Neural cell (in vitro differentiated cells): Measurements from ENCODE around the gene CCNK. TPM values are rescaled to one million over a fixed set of nuclear protein-coding genes. Genes with fewer than 3 reads are reported as not detected.

Experiments used
- H2AFZ ChIP-seq: fragments of 200-600, 300-800 bp; sonication (generic), shearing (Covaris generic); 2 replicates; pipeline ENCODE4 v1.6.0; 2014; ENCODE audit warnings: low read depth, mild to moderate bottlenecking, antibody characterized with exemption, low read length, moderate library complexity
- H3F3A ChIP-seq: fragments of 200-600 bp; shearing (Covaris generic); 2 replicates; pipeline ENCODE4 v1.6.1; 2016; ENCODE audit warnings: mild to moderate bottlenecking, moderate library complexity, mixed read lengths, antibody characterized with exemption, low read length; ENCODE audit not compliant: insufficient read depth, poor library complexity, severe bottlenecking
- H3K27ac ChIP-seq: fragments of 200-600, 300-800 bp; sonication (generic), shearing (Covaris generic); 2 replicates; pipeline ENCODE4 v1.5.1; 2014; ENCODE audit warnings: mild to moderate bottlenecking, low read length, moderate library complexity
- H3K27me3 ChIP-seq: fragments of 300-800, 200-600 bp; sonication (generic), shearing (Covaris generic); 2 replicates; pipeline ENCODE4 v1.6.0; 2014; ENCODE audit warnings: mild to moderate bottlenecking, low read depth, low read length, moderate library complexity; ENCODE audit not compliant: insufficient read depth
- H3K36me3 ChIP-seq: fragments of 300-800, 200-600 bp; sonication (generic), shearing (Covaris generic); 2 replicates; pipeline ENCODE4 v1.5.1; 2014; ENCODE audit warnings: mild to moderate bottlenecking, antibody characterized with exemption, low read length, moderate library complexity; ENCODE audit not compliant: insufficient read depth
- H3K4me2 ChIP-seq: fragments of 300-800, 200-600 bp; sonication (generic), shearing (Covaris generic); 2 replicates; pipeline ENCODE4 v1.6.0; 2014; ENCODE audit warnings: mild to moderate bottlenecking, low read length
- H3K4me3 ChIP-seq: fragments of 300-800, 200-600 bp; sonication (generic), shearing (Covaris generic); 2 replicates; pipeline ENCODE4 v1.5.1; 2014; ENCODE audit warnings: mild to moderate bottlenecking, low read length, moderate library complexity
- H3K79me2 ChIP-seq: fragments of 200-600 bp; shearing (Covaris generic); replicated peaks from 2 replicates; pipeline ENCODE4 v1.6.0; 2014; ENCODE audit warnings: mild to moderate bottlenecking, low read length, moderate library complexity; ENCODE audit not compliant: insufficient read depth
- H3K9ac ChIP-seq: fragments of 300-800, 200-600 bp; sonication (generic), shearing (Covaris generic); 2 replicates; pipeline ENCODE4 v1.6.1; 2016; ENCODE audit warnings: mild to moderate bottlenecking, low read length, mixed read lengths
- H3K9me2 ChIP-seq: fragments of 200-600 bp; shearing (Covaris generic); 2 replicates; pipeline ENCODE4 v1.6.1; 2016; ENCODE audit warnings: mild to moderate bottlenecking, low read length, mixed read lengths; ENCODE audit not compliant: insufficient read depth
- H3K9me3 ChIP-seq: fragments of 200-600, 300-800 bp; sonication (generic), shearing (Covaris generic); 2 replicates; pipeline ENCODE4 v1.6.1; 2016; ENCODE audit warnings: mild to moderate bottlenecking, mixed run types, low read length, moderate library complexity, mixed read lengths
- H4K20me1 ChIP-seq: fragments of 200-600 bp; shearing (Covaris generic); 2 replicates; pipeline ENCODE4 v1.6.1; 2016; ENCODE audit warnings: mild to moderate bottlenecking, mixed run types; ENCODE audit not compliant: insufficient read depth
- EP300 ChIP-seq: fragments of 450-650 bp; conservative IDR thresholded peaks from 2 replicates; pipeline ENCODE4 v1.6.1; 2014; ENCODE audit warnings: antibody characterized with exemption, mild to moderate bottlenecking, moderate library complexity; ENCODE audit not compliant: poor library complexity, severe bottlenecking
- EZH2 ChIP-seq: fragments of 200-600, 300-800 bp; shearing (Covaris generic), sonication (generic); IDR thresholded peaks from 2 replicates; pipeline ENCODE4 v1.6.1; 2014; ENCODE audit warnings: antibody characterized with exemption, low read length, borderline replicate concordance, mild to moderate bottlenecking; ENCODE audit not compliant: insufficient read depth, poor library complexity, severe bottlenecking
- MXI1 ChIP-seq: fragments of 450-650 bp; conservative IDR thresholded peaks from 2 replicates; pipeline ENCODE4 v1.6.1; 2014; ENCODE audit warnings: antibody characterized with exemption, mild to moderate bottlenecking; ENCODE audit not compliant: poor library complexity, severe bottlenecking
- POLR2AphosphoS5 ChIP-seq: IDR thresholded peaks from 2 replicates; pipeline ENCODE4 v1.6.1; 2012
- RAD21 ChIP-seq: fragments of 450-650 bp; conservative IDR thresholded peaks from 2 replicates; pipeline ENCODE4 v1.6.1; 2014; ENCODE audit warnings: antibody characterized with exemption, mild to moderate bottlenecking, moderate library complexity
- SMC3 ChIP-seq: fragments of 450-650 bp; conservative IDR thresholded peaks from 2 replicates; pipeline ENCODE4 v1.6.1; 2014; ENCODE audit warnings: antibody characterized with exemption, mild to moderate bottlenecking, moderate library complexity; ENCODE audit not compliant: poor library complexity
- TAF1 ChIP-seq: IDR thresholded peaks from 2 replicates; pipeline ENCODE4 v1.6.1; 2012; ENCODE audit warnings: low read depth
- polyA plus RNA-seq: library from polyadenylated mRNA; depleted of rRNA; stranded (reverse); fragments of >200 nt; gene quantifications from 2 replicates; pipeline ENCODE4 v1.2.3, GENCODE V29; 2014
- TF ChIP-seq, protein P1 (sequence below): fragments of 450-650 bp; IDR thresholded peaks from 2 replicates; pipeline ENCODE4 v1.5.1; 2014; ENCODE audit warnings: antibody characterized with exemption, mild to moderate bottlenecking, moderate library complexity; ENCODE audit not compliant: poor library complexity, severe bottlenecking
- TF ChIP-seq, protein P2 (sequence below): IDR thresholded peaks from 2 replicates; pipeline ENCODE4 v1.6.1; 2012; ENCODE audit warnings: borderline replicate concordance

The CCNK gene
- polyA plus RNA-seq, 1 donor from 2014 or later, result 11.2 TPM

- Histone ChIP-seq H3K79me2 (no peaks in the 10 kb centered on the region), H3K4me3 (no peak overlapping the region), H3K9me3 (no peaks in the 10 kb centered on the region), H3K27ac (no peak overlapping the region), H3K9me2 (no peaks in the 10 kb centered on the region), H3K9ac (no peak overlapping the region), H3K27me3 (no peaks in the 10 kb centered on the region), H3F3A (no peaks in the 10 kb centered on the region), H4K20me1 (no peaks in the 10 kb centered on the region), H2AFZ (no peak overlapping the region), H3K36me3 (no peaks in the 10 kb centered on the region), H3K4me2 (no peak overlapping the region)
- TF ChIP-seq POLR2AphosphoS5, result no peak
- no peak for TF ChIP-seq TAF1
- TF ChIP-seq RAD21, result no peak
- no peak for TF ChIP-seq EP300
- TF ChIP-seq, protein P1, sequence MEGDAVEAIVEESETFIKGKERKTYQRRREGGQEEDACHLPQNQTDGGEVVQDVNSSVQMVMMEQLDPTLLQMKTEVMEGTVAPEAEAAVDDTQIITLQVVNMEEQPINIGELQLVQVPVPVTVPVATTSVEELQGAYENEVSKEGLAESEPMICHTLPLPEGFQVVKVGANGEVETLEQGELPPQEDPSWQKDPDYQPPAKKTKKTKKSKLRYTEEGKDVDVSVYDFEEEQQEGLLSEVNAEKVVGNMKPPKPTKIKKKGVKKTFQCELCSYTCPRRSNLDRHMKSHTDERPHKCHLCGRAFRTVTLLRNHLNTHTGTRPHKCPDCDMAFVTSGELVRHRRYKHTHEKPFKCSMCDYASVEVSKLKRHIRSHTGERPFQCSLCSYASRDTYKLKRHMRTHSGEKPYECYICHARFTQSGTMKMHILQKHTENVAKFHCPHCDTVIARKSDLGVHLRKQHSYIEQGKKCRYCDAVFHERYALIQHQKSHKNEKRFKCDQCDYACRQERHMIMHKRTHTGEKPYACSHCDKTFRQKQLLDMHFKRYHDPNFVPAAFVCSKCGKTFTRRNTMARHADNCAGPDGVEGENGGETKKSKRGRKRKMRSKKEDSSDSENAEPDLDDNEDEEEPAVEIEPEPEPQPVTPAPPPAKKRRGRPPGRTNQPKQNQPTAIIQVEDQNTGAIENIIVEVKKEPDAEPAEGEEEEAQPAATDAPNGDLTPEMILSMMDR, result no peak
- TF ChIP-seq EZH2, result no peak
- TF ChIP-seq, protein P2, sequence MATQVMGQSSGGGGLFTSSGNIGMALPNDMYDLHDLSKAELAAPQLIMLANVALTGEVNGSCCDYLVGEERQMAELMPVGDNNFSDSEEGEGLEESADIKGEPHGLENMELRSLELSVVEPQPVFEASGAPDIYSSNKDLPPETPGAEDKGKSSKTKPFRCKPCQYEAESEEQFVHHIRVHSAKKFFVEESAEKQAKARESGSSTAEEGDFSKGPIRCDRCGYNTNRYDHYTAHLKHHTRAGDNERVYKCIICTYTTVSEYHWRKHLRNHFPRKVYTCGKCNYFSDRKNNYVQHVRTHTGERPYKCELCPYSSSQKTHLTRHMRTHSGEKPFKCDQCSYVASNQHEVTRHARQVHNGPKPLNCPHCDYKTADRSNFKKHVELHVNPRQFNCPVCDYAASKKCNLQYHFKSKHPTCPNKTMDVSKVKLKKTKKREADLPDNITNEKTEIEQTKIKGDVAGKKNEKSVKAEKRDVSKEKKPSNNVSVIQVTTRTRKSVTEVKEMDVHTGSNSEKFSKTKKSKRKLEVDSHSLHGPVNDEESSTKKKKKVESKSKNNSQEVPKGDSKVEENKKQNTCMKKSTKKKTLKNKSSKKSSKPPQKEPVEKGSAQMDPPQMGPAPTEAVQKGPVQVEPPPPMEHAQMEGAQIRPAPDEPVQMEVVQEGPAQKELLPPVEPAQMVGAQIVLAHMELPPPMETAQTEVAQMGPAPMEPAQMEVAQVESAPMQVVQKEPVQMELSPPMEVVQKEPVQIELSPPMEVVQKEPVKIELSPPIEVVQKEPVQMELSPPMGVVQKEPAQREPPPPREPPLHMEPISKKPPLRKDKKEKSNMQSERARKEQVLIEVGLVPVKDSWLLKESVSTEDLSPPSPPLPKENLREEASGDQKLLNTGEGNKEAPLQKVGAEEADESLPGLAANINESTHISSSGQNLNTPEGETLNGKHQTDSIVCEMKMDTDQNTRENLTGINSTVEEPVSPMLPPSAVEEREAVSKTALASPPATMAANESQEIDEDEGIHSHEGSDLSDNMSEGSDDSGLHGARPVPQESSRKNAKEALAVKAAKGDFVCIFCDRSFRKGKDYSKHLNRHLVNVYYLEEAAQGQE, result no peak
- TF ChIP-seq SMC3, result no peak
- no peak for TF ChIP-seq MXI1
Measured at GRCh38 chr14:99531251-99532096, 50.3 kb downstream of the CCNK start.

- Histone ChIP-seq H3K9me3 (no peaks in the 10 kb centered on the region), H4K20me1 (no peaks in the 10 kb centered on the region), H3K79me2 (no peaks in the 10 kb centered on the region), H3K27ac (no peak overlapping the region), H3F3A (no peaks in the 10 kb centered on the region), H3K36me3 (no peaks in the 10 kb centered on the region), H2AFZ (no peak overlapping the region), H3K4me3 (no peak overlapping the region), H3K27me3 (no peaks in the 10 kb centered on the region), H3K9ac (no peak overlapping the region), H3K4me2 (no peak overlapping the region), H3K9me2 (no peaks in the 10 kb centered on the region)
- TF ChIP-seq TAF1, result no peak
- no peak for TF ChIP-seq POLR2AphosphoS5
- TF ChIP-seq MXI1, result no peak
- no peak for TF ChIP-seq SMC3
- TF ChIP-seq, protein P2, result no peak
- no peak for TF ChIP-seq EP300
- TF ChIP-seq, protein P1, result no peak
- TF ChIP-seq EZH2, result no peak
- no peak for TF ChIP-seq RAD21
Measured at GRCh38 chr14:99532310-99532709, 51.1 kb downstream of the CCNK start.
